B cell (primary cell): Measurements from ENCODE around the gene EPB41.

ENCODE experiments used
- CTCF ChIP-seq: fragments of 200-600 bp; IDR thresholded peaks from one replicate; pipeline ENCODE4 v1.8.0; 2022; ENCODE audit warnings: antibody characterized with exemption, mild to moderate bottlenecking
- EZH2 ChIP-seq: IDR thresholded peaks from 2 replicates; pipeline ENCODE4 v1.6.1; 2012; ENCODE audit warnings: borderline replicate concordance, low read depth, mild to moderate bottlenecking, moderate library complexity, low read length; ENCODE audit not compliant: insufficient read depth, poor library complexity, severe bottlenecking

- TF ChIP-seq CTCF = no peak
- no peak for TF ChIP-seq EZH2
Observed at GRCh38 chr1:28896609-28896986, 17.8 kb upstream of the EPB41 start.
